ENCODE measurements around the gene PTGFRN.
"Not testable (repeated sequence)": the region's sequence is repeated elsewhere in the genome, so short reads cannot be mapped to it uniquely, and the experiment has no call there.

Gene PTGFRN

DNA sequence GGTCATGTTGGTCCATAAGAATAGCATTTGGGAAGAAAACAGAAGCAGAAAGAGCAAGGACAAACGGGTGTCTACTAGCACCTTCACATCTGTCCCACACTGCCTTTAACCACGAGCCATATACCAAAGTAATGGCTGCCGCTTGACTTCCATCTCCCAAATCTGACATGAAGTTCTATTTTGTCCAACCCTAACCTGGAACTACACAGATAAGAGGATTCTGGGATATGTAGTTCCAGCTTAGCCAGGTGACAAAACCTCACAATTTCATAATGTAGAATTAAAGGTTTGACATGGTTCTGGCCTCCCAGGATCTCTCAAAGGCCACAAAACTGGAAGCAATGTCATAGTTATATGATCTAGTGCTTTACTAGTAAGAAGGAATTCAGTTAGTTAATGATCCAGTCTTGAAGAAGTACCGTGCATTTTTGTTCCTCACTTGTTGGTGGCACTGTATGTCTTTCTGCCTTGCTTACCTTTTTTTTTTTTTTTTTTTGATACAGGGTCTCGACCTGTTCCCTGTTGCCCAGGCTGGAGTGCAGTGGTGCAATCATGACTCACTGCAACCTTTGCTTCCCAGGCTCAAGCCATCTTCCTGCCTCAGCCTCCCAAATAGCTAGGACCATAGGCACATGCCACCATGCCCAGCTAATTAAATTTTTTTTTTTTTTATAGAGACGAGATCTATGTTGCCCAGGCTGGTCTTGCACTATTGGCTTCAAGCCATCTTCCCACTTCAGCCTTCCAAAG lies 17.5 kb downstream of the PTGFRN start:
- H3K27me3 ChIP-seq (ENCODE audit: control insufficient read depth, insufficient read depth, low read length), result no peaks in the 10 kb centered on the region
- no peak overlapping the region for H3K4me3 ChIP-seq (ENCODE audit: low read length)
- H3K27ac ChIP-seq (ENCODE audit: low read depth, low read length), result no peak overlapping the region
- H3K36me3 ChIP-seq (ENCODE audit: control insufficient read depth, insufficient read depth, low read length), result no peaks in the 10 kb centered on the region
- H3K4me1 ChIP-seq (ENCODE audit: control insufficient read depth, insufficient read depth, low read length), result no peaks in the 10 kb centered on the region
- H3K9ac ChIP-seq (ENCODE audit: low read length), result no peak overlapping the region

DNA sequence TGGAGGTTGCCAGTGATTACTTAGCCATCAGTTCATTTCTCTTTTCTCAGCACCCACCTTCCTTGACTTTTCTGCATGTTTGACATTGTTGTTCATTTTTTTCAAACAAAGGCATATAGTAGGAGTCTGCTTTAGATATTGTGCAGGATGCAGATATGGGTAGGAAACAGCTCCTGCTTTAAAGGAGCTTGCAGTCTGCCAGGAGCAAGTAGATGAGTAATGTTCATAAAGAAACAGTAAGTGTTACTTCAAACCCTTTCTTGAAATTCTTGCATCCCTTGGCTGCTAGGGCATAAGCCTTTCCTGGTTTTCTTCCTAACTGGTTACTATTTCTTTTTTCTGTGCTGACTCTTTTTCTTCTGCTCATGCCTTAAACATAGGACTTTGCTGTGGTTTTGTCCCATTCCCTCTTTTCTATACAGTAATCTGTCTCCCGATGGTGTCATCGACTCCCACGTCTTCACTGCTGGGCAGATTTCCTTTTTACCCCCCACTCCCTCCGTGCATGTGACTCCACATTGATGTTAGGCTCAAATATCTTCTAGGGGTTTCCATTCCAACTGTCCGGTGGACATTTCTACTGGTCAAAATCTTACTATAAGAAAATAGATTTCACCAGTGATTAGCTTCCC lies 20.4 kb downstream of the PTGFRN start:
- no peak overlapping the region for H3K27ac ChIP-seq (ENCODE audit: low read depth, low read length)
- H3K27me3 ChIP-seq (ENCODE audit: control insufficient read depth, insufficient read depth, low read length), result no peaks in the 10 kb centered on the region
- H3K4me3 ChIP-seq (ENCODE audit: low read length), result no peak overlapping the region
- no peak overlapping the region for H3K9ac ChIP-seq (ENCODE audit: low read length)
- no peaks in the 10 kb centered on the region for H3K36me3 ChIP-seq (ENCODE audit: control insufficient read depth, insufficient read depth, low read length)
- no peaks in the 10 kb centered on the region for H3K4me1 ChIP-seq (ENCODE audit: control insufficient read depth, insufficient read depth, low read length)

DNA sequence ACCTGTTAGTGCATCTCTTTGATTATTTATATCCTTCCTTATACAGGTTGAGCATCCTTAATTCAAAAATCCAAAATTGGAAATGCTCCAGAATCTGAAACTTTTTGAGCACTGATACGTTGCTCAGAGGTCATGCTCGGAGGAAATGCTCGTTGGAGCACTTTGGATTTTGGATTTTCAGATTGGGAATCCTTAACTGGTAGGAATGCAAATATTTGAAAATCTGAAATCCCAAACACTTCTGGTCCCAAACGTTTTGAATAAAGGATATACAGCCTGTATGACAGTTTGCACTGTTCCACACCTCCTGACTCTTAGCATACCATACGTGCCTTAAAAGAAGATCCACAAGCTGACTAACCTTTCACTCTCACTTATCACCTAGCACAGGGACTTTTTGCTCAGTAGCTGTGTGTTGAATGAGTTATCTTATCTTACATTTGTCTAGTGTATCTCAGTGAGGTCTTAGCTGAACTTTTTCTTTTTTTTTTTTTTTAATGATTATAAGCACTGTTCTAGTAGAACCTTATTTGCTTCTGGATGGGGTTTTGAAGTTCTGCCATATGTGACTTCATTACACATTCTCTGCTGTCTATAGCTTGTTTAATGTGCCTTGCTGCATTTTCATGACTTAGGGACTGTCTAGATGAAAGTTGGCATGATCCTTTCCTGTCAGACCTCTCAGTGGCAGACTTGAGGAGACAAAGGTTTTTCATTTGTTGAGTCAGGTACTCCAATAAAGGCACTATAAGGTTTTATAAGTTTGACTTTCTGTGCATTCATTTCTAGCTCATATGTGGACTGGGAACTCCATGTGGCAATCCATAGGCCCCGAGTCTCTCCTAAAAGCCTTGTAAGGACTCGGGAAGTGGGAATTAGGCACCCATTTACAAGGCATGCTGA lies 21.6 kb downstream of the PTGFRN start:
- no peak overlapping the region for H3K27ac ChIP-seq (ENCODE audit: low read depth, low read length)
- H3K27me3 ChIP-seq (ENCODE audit: control insufficient read depth, insufficient read depth, low read length), result no peaks in the 10 kb centered on the region
- H3K4me1 ChIP-seq (ENCODE audit: control insufficient read depth, insufficient read depth, low read length), result no peaks in the 10 kb centered on the region
- no peaks in the 10 kb centered on the region for H3K36me3 ChIP-seq (ENCODE audit: control insufficient read depth, insufficient read depth, low read length)
- H3K9ac ChIP-seq (ENCODE audit: low read length), result no peak overlapping the region
- no peak overlapping the region for H3K4me3 ChIP-seq (ENCODE audit: low read length)

DNA sequence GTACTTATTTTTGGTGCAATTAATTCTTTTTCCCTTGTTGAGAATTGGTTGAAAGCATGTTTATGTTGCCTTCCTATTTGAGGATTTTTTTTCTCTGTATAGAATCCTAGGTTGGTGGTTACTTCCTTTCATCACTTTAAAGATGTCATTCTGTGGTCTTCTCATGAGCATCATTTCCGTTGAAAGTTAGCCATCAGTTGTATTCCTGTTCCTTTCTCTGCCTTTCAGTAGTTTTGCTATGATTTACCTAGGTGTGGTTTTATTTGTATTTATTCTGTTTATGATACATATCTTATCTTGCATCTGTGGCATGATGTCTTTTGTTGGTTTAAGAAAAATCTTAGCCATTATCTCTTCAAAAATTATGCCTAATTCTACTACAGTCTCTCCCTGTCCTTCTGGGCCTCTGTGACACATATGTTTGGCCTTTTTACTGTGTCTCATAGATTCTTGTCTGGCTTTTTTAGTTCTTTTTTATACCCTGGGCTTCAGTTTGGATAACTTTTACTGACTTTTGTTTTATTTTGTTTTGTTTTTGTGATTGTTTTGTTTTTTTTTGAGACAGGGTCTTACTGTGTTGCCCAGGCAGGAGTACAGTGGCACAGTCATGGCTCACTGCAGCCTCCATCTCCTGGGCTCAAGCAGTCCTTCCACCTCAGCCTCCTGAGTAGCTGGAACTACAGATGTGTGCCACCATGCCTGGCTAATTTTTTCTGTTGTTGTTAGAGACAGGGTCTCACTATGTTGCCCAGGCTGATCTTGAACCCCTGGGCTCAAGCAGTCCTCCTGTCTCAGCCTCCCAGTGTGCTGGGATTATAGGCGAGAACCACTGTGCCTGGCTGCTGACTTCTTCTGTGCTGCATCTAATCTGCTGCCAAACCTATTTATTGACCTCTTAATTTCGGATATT lies 24.1 kb downstream of the PTGFRN start:
- Histone ChIP-seq H3K9ac (ENCODE audit: low read length) (no peak overlapping the region), H3K4me1 (ENCODE audit: control insufficient read depth, insufficient read depth, low read length) (no peaks in the 10 kb centered on the region), H3K4me3 (ENCODE audit: low read length) (no peak overlapping the region), H3K27me3 (ENCODE audit: control insufficient read depth, insufficient read depth, low read length) (no peaks in the 10 kb centered on the region), H3K27ac (ENCODE audit: low read depth, low read length) (no peak overlapping the region), H3K36me3 (ENCODE audit: control insufficient read depth, insufficient read depth, low read length) (no peaks in the 10 kb centered on the region)

DNA sequence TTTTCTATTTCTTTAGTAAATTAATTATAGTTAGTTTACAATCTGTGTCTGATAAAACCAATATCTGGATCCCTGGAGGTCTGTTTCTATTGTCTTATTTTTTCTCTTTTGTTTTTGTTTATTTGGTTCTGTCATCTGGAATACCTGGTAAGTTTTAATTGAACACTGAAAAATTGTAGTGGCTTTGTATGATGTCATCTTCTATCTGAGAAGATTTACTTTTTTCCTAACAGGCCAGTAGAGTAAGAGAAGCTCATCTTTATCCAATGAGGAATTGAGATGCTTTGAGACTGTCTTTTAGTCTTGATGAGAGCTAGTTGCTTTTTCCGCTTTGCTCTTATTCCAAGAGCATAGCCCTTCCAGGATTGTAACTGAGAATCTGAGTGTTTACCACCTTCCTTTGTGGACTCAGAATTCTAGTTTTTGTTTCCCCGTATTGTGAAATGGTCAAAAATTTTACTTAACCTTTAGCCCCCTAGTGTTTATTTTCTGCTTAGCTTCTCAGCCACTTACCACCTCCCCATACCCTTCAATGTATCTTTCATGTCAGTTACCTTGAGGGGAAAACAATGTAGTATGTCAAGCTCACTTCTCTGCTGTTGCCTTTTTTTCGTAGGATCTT lies 25.0 kb downstream of the PTGFRN start:
- H3K4me1 ChIP-seq (ENCODE audit: control insufficient read depth, insufficient read depth, low read length), result no peaks in the 10 kb centered on the region
- H3K27me3 ChIP-seq (ENCODE audit: control insufficient read depth, insufficient read depth, low read length), result no peaks in the 10 kb centered on the region
- H3K27ac ChIP-seq (ENCODE audit: low read depth, low read length), result no peak overlapping the region
- no peaks in the 10 kb centered on the region for H3K36me3 ChIP-seq (ENCODE audit: control insufficient read depth, insufficient read depth, low read length)
- no peak overlapping the region for H3K4me3 ChIP-seq (ENCODE audit: low read length)
- no peak overlapping the region for H3K9ac ChIP-seq (ENCODE audit: low read length)

DNA sequence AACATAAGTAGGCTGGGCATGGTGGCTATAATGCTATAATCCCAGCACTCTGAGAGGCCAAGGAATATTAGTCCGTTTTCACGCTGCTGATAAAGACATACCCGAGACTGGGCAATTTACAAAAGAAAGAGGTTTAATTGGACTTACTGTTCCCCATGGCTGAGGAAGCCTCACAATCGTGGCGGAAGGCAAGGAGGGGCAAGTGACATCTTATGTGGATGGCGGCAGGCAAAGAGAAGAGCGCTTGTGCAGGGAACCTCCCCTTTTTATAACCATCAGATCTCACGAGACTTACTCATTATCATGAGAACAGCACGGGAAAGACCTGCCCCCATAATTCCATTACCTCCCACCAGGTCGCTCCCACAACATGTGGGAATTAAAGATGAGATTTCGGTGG lies 28.5 kb downstream of the PTGFRN start:
- Histone ChIP-seq H3K4me1 (ENCODE audit: control insufficient read depth, insufficient read depth, low read length) (no peaks in the 10 kb centered on the region), H3K36me3 (ENCODE audit: control insufficient read depth, insufficient read depth, low read length) (no peaks in the 10 kb centered on the region), H3K27me3 (ENCODE audit: control insufficient read depth, insufficient read depth, low read length) (no peaks in the 10 kb centered on the region), H3K27ac (ENCODE audit: low read depth, low read length) (no peak overlapping the region), H3K4me3 (ENCODE audit: low read length) (no peak overlapping the region), H3K9ac (ENCODE audit: low read length) (no peak overlapping the region)

DNA sequence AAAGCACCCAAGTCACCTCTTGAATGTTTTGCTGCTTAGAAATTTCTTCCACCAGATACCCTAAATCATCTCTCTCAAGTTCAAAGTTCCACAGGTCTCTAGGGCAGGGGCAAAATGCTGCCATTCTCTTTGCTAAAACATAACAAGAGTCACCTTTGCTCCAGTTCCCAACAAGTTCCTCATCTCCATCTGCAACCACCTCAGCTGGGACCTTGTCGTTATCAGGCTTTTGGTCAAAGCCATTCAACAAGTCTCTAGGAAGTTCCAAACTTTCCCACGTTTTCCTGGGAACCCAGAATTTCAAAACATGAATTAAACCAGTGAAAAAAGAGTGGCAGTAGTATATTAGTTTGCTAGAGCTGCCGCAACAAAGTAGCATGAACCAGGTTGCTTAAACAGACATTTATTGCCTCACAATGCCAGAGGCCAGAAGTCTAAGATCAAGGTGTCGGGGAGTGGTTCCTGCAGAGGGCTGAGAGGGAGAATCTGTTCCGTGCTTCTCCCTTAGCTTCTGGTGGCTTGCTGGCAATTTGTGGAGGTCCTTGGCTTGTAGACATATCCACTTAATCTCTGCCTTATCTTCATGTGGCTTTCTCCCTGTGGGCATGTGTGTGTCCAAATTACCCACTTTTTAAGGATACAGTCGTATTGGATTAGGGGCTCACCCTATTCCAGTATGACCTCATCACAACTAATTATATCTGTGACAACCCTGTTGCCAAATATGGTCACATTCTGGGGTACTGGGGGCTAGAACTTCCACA lies 30.2 kb downstream of the PTGFRN start:
- H3K27ac ChIP-seq (ENCODE audit: low read depth, low read length); H3K9ac ChIP-seq (ENCODE audit: low read length); H3K4me3 ChIP-seq (ENCODE audit: low read length); H3K27me3 ChIP-seq (ENCODE audit: control insufficient read depth, insufficient read depth, low read length); H3K36me3 ChIP-seq (ENCODE audit: control insufficient read depth, insufficient read depth, low read length); H3K4me1 ChIP-seq (ENCODE audit: control insufficient read depth, insufficient read depth, low read length): not testable (repeated sequence)

DNA sequence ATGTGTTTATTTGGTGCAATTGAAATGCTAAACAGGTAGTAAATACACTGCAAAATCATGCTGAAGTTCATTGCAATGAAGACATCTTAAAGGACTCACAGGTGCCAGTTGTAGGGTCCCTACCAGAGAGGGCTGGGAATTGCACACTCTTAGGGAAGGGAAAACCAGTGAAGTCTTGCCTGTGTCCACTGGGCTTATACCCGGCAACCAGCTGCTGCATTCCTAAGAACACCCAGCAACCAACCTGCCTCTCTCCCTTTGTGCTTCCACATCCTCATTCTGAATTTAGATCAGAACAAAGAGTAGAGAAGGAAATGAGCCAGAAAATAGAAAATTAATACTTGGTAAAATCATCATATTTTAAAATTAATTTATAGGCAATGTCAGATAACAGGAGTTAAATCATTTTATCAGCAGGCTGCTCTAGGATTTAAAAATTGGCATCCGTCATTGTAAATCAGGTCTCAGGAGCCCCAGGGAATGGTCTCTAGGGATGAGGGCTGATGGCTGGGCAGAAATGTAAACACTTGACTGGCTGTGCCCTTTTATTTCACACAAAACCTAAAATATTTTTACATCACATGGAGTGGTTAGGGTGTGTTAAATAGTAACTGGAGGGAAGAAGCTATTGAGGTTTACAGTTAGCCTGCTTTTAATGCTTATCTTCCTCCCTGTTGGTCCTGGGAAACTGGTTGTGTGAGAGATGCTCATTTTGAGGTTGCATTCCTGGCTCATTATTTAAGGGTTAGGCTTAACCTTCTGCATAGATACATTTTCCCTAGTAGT lies 31.3 kb downstream of the PTGFRN start:
- Histone ChIP-seq H3K36me3 (ENCODE audit: control insufficient read depth, insufficient read depth, low read length) (no peaks in the 10 kb centered on the region), H3K4me3 (ENCODE audit: low read length) (no peak overlapping the region), H3K9ac (ENCODE audit: low read length) (no peak overlapping the region), H3K4me1 (ENCODE audit: control insufficient read depth, insufficient read depth, low read length) (no peaks in the 10 kb centered on the region), H3K27me3 (ENCODE audit: control insufficient read depth, insufficient read depth, low read length) (no peaks in the 10 kb centered on the region), H3K27ac (ENCODE audit: low read depth, low read length) (no peak overlapping the region)

DNA sequence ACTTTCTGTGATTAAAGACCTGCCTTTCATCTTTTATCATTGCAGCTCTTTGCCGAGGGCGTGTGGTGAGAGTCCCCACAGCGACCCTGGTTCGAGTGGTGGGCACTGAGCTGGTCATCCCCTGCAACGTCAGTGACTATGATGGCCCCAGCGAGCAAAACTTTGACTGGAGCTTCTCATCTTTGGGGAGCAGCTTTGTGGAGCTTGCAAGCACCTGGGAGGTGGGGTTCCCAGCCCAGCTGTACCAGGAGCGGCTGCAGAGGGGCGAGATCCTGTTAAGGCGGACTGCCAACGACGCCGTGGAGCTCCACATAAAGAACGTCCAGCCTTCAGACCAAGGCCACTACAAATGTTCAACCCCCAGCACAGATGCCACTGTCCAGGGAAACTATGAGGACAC lies 32.0 kb downstream of the PTGFRN start:
- Histone ChIP-seq H3K4me1 (ENCODE audit: control insufficient read depth, insufficient read depth, low read length) (no peaks in the 10 kb centered on the region), H3K27me3 (ENCODE audit: control insufficient read depth, insufficient read depth, low read length) (no peaks in the 10 kb centered on the region), H3K27ac (ENCODE audit: low read depth, low read length) (no peak overlapping the region), H3K9ac (ENCODE audit: low read length) (no peak overlapping the region), H3K4me3 (ENCODE audit: low read length) (no peak overlapping the region), H3K36me3 (ENCODE audit: control insufficient read depth, insufficient read depth, low read length) (no peaks in the 10 kb centered on the region)

DNA sequence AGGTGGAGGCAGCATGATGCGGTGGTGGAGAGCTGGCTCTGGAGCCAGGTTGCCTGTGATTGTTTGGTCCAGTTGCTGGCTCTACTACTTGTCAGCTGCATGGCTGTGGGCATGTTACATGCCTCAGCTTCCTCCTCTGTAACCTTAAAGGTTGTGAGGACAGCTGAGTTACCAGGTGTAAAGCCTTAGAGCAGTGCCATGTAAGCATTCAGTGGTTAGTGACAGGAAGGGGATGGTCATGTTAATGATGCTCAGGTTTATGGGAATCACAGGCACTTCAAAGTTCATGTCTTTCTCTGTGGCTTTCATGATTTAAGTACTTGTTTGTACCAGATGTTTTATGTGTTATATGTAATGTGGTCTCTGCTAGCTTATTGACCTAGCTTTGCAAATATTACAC lies 32.6 kb downstream of the PTGFRN start:
- Histone ChIP-seq H3K27me3 (ENCODE audit: control insufficient read depth, insufficient read depth, low read length) (no peaks in the 10 kb centered on the region), H3K27ac (ENCODE audit: low read depth, low read length) (no peak overlapping the region), H3K36me3 (ENCODE audit: control insufficient read depth, insufficient read depth, low read length) (no peaks in the 10 kb centered on the region), H3K4me1 (ENCODE audit: control insufficient read depth, insufficient read depth, low read length) (peaks cover 6% of the 10 kb centered on the region), H3K4me3 (ENCODE audit: low read length) (no peak overlapping the region), H3K9ac (ENCODE audit: low read length) (no peak overlapping the region)

All from rectal smooth muscle tissue (tissue), 1 donor.